ENCODE results near the gene ATP2C2. TPM values are rescaled to one million over a fixed set of nuclear protein-coding genes. Genes with fewer than 3 reads are reported as not detected.
"Not testable (repeated sequence)": the region's sequence is repeated elsewhere in the genome, so short reads cannot be mapped to it uniquely, and the experiment has no call there.

Gene ATP2C2
- total RNA-seq, 1 donor from 2014 or later: 6.8 TPM

DNA sequence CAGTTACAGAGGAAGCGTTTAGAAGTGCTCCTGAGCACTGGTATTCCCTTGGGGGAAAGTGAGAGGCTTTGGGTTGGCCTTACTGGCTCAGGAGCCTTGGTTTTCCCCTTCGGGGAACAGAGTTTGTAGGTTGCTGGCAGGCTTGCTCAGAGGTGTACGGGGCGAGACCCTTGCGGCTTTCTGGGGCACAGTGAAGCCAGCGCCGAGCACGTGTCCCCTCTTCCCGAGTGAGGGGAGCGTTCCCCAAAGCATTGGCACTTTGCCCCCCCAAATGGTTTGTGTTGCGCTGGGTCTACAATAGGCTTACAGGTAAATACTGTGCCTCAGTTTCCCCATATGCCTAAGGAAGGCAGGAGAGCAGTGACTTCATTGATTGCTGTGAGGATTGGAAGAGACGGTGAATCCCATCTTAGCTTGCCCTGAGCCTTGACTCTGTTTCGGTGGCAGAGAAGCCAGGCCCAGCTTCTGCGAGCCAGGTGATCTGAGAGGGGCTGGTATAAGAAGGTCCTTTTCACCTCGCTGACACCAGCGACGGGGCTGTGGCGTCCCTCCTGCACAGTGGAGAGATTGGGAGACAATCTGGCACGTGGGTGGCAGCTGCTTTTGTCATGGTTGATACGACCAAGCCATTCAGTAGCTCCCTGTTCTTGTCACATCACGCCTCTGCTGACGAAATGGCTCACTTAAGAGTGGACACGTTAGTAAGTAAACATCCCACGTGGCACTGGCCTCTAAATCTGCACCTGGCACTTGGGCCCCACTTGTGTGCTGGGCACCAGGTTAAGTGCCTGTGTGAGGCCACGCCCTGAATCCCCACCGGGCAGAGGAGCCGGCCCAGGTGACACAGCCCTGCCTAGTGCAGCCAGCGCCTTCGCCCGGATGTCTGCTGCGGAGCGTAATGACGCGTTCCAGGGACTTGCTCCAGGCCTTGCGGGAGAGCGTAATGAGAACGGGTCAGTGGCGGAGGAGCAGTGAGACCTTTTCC, 81.1 kb downstream of the ATP2C2 start:
- Mint-ChIP-seq H3K9me3 (ENCODE audit: low read depth) (no peaks in the 10 kb centered on the region), H3K27ac (no peak overlapping the region), H3K36me3 (ENCODE audit: insufficient read depth) (no peaks in the 10 kb centered on the region), H3K4me3 (ENCODE audit: low read depth) (no peak overlapping the region), H3K4me1 (ENCODE audit: low read depth) (peaks cover 1% of the 10 kb centered on the region), H3K27me3 (no peaks in the 10 kb centered on the region)
- TF ChIP-seq, protein P1, sequence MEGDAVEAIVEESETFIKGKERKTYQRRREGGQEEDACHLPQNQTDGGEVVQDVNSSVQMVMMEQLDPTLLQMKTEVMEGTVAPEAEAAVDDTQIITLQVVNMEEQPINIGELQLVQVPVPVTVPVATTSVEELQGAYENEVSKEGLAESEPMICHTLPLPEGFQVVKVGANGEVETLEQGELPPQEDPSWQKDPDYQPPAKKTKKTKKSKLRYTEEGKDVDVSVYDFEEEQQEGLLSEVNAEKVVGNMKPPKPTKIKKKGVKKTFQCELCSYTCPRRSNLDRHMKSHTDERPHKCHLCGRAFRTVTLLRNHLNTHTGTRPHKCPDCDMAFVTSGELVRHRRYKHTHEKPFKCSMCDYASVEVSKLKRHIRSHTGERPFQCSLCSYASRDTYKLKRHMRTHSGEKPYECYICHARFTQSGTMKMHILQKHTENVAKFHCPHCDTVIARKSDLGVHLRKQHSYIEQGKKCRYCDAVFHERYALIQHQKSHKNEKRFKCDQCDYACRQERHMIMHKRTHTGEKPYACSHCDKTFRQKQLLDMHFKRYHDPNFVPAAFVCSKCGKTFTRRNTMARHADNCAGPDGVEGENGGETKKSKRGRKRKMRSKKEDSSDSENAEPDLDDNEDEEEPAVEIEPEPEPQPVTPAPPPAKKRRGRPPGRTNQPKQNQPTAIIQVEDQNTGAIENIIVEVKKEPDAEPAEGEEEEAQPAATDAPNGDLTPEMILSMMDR (IDR thresholded peaks at IDR 0.05; ENCODE audit: unreplicated experiment): no peak
- DNase-seq (ENCODE audit: low spot score, unreplicated experiment): no peak

DNA sequence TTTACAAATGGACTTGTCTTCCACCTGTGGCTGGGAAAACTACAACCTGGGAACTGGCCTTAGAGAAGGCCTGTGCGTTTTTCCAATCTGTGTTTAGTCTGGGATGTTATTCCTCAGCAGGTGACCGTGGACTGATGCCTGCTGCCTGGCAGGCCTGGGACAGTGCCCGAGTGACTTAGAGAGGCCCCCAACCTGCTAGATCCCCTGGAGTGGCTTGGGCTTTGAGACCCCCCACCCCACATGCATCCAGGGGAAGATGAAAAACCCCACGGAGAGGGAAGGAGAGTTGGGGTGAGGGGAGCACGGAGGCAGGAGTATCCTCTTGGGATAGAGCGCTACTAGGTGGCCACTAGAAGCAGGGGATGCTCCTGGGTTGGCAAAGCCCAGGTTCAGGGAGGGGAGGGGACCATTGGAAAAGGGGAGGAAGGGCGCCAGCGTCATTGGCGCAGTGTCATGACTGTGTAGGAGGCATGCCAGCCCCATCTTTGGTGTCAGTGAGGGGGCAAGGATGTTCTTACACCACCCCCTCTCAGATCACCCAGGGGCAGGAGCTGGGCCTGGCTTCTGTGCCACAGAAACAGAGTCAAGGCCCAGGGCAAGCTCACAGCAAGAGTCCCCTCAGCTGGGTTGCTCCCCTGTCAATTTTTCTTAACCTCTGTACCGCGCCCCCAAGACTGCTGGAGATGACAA, 82.0 kb downstream of the ATP2C2 start:
- TF ChIP-seq, protein P1 (IDR thresholded peaks at IDR 0.05; ENCODE audit: unreplicated experiment): no peak
- Mint-ChIP-seq H3K27me3 (no peaks in the 10 kb centered on the region), H3K9me3 (ENCODE audit: low read depth) (no peaks in the 10 kb centered on the region), H3K27ac (no peak overlapping the region), H3K36me3 (ENCODE audit: insufficient read depth) (no peaks in the 10 kb centered on the region), H3K4me3 (ENCODE audit: low read depth) (no peak overlapping the region), H3K4me1 (ENCODE audit: low read depth) (peaks cover 1% of the 10 kb centered on the region)
- no peak for DNase-seq (ENCODE audit: low spot score, unreplicated experiment)

DNA sequence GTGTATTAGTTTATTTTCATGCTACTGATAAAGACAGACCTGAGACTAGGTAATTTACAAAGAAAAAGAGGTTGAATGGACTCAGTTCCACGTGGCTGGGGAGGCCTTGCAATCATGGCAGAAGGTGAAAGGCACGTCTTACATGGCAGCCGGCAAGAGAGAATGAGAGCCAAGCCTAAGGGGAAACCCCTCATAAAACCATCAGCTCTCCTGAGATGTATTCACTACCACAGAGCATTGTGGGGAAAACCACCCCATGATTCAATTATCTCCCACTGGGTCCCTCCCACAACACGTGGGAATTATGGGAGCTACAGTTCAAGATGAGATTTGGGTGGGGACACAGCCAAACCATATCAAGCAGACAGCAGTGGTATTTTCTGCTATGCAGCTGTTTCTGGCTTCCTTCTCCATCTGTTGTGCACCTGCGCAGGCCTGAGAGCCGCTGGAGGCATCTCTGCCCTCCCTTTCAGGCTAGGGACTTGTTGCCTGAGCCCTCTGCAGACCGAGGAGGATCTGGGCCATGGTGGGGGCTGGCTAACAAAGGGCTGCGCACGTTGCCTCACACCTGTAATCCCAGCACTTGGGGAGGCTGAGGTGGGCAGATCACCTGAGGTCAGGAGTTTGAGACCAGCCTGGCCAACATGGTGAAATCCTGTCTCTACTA, 82.8 kb downstream of the ATP2C2 start:
- H3K27ac Mint-ChIP-seq; H3K27me3 Mint-ChIP-seq; H3K4me1 Mint-ChIP-seq (ENCODE audit: low read depth); H3K4me3 Mint-ChIP-seq (ENCODE audit: low read depth); DNase-seq (ENCODE audit: low spot score, unreplicated experiment); H3K36me3 Mint-ChIP-seq (ENCODE audit: insufficient read depth); H3K9me3 Mint-ChIP-seq (ENCODE audit: low read depth): not testable (repeated sequence)

DNA sequence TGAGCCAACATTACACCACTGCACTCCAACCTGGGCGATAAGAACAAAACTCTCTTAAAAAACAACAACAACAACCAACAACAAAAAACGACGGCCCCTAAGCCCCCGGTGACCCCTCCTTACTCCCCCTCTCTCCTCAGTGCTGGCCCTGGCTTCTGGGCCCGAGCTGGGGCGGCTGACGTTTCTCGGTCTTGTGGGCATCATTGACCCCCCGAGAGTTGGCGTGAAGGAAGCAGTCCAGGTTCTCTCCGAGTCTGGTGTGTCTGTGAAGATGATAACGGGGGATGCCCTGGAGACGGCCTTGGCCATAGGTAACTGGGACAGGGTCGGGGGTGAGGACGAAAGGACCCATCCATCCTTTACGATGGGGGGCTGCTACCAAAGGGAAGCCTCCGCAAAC, 83.4 kb downstream of the ATP2C2 start:
- Mint-ChIP-seq H3K4me3 (ENCODE audit: low read depth) (no peak overlapping the region), H3K27me3 (no peaks in the 10 kb centered on the region)
- no peak for DNase-seq (ENCODE audit: low spot score, unreplicated experiment)

DNA sequence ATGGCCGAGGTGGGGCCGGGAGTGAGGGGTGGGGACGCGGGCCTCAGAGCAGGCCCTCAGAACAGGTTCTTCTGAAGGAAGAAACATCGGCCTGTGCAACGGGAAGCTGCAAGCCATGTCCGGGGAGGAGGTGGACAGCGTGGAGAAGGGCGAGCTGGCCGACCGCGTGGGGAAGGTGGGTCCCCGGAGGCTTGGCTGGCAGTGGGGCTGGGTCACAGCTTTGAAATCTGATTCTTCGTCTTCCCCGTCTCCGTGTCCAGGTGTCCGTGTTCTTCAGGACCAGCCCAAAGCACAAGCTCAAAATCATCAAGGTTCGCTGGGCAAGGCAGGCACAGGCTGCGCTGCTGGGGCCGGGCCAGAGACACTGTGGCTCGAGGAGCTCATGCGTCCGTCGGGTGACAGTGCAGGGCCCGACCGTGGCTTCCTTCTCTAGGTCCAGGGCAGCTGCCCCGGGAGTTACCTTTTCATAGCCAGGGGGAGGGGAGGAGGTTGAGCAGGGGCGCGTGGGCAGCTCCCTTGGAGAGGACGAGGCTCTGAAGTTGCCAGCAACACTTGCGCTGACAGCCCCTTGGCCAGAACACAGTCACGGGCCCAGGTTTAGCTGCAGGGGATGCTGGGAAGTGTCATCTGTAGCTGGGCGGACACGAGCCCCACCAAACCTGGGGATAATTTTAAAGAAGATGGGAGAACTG, 84.9 kb downstream of the ATP2C2 start:
- Mint-ChIP-seq H3K27ac (peak overlapping the region; percentile 46), H3K4me1 (ENCODE audit: low read depth) (no peaks in the 10 kb centered on the region), H3K4me3 (ENCODE audit: low read depth) (no peak overlapping the region), H3K9me3 (ENCODE audit: low read depth) (no peaks in the 10 kb centered on the region), H3K36me3 (ENCODE audit: insufficient read depth) (peaks cover 1% of the 10 kb centered on the region), H3K27me3 (no peaks in the 10 kb centered on the region)
- no peak for DNase-seq (ENCODE audit: low spot score, unreplicated experiment)
- TF ChIP-seq, protein P1 (IDR thresholded peaks at IDR 0.05; ENCODE audit: unreplicated experiment): no peak

More for the DNA sequence above, 83.4 kb downstream of the ATP2C2 start:
- no peaks in the 10 kb centered on the region for H3K9me3 Mint-ChIP-seq (ENCODE audit: low read depth)
- H3K36me3 Mint-ChIP-seq (ENCODE audit: insufficient read depth): peaks cover 1% of the 10 kb centered on the region
- H3K4me1 Mint-ChIP-seq (ENCODE audit: low read depth): no peaks in the 10 kb centered on the region
- H3K27ac Mint-ChIP-seq: no peak overlapping the region
- TF ChIP-seq, protein P1 (IDR thresholded peaks at IDR 0.05; ENCODE audit: unreplicated experiment): no peak
